ENCODE measurements around the gene CEP72.

DNA sequence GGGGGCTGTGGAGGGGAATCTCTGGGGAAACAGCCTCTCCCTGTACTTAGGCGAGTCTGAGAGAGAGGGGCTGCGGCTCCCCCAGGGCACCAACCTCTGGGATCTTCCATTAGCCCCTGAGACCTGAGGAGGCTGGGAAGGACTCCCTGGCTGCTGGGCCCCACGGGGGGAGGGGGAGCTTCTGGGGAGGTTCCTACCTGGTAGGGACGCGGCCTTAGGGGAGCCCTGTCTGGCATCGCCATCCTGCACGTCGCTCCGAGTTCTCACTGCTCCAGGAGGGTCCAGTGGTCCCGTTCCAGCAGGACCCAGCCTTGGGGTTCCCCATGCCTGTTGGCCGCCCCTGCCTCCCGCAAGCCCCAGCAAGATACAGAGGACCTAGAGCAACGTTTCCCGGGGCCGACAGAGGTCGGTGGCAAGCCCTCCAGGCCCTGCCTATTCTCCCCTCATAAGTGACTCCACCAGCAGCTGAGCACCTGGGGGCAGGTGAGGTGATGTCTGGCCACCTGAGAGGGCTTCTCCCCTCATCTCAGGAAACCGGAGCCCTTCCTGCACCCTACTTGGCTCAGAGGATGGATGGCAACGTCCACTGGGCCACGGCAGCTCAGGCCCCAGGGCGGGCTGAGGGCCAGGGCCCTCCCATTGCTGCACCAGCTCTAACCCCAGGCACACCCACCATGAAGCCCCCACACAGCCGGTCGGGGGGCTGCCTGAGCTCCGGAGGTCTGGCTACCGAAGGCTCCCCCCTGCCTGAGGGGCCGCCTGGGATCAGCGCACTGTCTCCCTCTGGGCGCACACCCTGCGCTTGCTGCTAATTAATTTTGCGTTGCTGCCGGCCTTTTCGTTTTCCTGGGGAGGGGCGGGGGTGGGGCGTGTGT is 58.5 kb downstream of the CEP72 start:
- TF ChIP-seq, protein P1, sequence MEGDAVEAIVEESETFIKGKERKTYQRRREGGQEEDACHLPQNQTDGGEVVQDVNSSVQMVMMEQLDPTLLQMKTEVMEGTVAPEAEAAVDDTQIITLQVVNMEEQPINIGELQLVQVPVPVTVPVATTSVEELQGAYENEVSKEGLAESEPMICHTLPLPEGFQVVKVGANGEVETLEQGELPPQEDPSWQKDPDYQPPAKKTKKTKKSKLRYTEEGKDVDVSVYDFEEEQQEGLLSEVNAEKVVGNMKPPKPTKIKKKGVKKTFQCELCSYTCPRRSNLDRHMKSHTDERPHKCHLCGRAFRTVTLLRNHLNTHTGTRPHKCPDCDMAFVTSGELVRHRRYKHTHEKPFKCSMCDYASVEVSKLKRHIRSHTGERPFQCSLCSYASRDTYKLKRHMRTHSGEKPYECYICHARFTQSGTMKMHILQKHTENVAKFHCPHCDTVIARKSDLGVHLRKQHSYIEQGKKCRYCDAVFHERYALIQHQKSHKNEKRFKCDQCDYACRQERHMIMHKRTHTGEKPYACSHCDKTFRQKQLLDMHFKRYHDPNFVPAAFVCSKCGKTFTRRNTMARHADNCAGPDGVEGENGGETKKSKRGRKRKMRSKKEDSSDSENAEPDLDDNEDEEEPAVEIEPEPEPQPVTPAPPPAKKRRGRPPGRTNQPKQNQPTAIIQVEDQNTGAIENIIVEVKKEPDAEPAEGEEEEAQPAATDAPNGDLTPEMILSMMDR (IDR thresholded peaks at IDR 0.05; ENCODE audit: low read depth, low read length, missing input control): no peak
- TF ChIP-seq SP1 (IDR thresholded peaks at IDR 0.05): no peak
- TF ChIP-seq YY1 (IDR thresholded peaks at IDR 0.05): no peak
- TF ChIP-seq TAF1 (conservative IDR thresholded peaks at IDR 0.05): no peak
- TF ChIP-seq, protein P2, sequence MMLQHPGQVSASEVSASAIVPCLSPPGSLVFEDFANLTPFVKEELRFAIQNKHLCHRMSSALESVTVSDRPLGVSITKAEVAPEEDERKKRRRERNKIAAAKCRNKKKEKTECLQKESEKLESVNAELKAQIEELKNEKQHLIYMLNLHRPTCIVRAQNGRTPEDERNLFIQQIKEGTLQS (IDR thresholded peaks at IDR 0.05): no peak
- TF ChIP-seq EGR1 (IDR thresholded peaks at IDR 0.05; ENCODE audit: low read depth in 2 of 2): no peak
- TF ChIP-seq, protein P3, sequence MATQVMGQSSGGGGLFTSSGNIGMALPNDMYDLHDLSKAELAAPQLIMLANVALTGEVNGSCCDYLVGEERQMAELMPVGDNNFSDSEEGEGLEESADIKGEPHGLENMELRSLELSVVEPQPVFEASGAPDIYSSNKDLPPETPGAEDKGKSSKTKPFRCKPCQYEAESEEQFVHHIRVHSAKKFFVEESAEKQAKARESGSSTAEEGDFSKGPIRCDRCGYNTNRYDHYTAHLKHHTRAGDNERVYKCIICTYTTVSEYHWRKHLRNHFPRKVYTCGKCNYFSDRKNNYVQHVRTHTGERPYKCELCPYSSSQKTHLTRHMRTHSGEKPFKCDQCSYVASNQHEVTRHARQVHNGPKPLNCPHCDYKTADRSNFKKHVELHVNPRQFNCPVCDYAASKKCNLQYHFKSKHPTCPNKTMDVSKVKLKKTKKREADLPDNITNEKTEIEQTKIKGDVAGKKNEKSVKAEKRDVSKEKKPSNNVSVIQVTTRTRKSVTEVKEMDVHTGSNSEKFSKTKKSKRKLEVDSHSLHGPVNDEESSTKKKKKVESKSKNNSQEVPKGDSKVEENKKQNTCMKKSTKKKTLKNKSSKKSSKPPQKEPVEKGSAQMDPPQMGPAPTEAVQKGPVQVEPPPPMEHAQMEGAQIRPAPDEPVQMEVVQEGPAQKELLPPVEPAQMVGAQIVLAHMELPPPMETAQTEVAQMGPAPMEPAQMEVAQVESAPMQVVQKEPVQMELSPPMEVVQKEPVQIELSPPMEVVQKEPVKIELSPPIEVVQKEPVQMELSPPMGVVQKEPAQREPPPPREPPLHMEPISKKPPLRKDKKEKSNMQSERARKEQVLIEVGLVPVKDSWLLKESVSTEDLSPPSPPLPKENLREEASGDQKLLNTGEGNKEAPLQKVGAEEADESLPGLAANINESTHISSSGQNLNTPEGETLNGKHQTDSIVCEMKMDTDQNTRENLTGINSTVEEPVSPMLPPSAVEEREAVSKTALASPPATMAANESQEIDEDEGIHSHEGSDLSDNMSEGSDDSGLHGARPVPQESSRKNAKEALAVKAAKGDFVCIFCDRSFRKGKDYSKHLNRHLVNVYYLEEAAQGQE (IDR thresholded peaks at IDR 0.05): no peak
